ENCODE data around the gene TADA2B. TPM values are rescaled to one million over a fixed set of nuclear protein-coding genes. Genes with fewer than 3 reads are reported as not detected.

TADA2B gene
- total and polyA plus RNA-seq, 4 donors: 10.7 to 22.9 (median 17.6) TPM

DNA sequence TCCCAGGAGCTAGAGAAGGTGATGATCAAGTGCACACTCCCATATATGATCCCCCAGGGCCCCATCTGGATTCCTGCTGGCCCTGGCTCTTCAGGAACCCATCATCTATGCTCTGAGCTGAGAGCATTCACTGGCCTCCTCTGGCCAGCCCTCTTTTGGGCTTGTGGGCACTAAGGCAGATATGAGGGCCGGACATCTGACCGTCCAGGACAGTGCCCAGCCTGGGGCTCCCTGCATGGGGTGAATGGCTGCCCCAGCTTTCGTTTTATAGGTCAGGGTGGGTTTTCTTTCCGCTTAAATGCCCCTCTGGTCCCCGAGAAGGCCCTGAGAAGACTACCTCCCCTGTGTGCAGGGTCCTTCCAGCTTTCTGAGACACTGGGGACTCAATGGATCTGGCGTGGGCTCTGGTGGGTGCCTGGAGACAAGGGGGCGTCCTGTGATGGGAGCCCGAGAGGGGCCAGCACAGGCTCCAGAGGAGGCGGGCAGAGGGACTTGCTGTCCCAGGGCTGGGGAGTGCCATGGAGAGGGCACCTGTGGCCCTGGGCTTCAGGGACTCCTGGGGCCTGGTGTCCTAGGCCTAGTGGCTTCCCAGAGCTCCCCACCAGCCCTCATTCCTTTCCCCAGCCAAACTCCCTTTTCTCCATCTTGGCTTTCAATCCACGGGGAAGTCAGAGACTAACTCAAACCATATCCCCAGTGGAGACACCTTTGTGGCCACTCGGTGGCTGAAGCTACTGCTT, 64.2 kb downstream of the TADA2B start:
- DNase-seq (no peak), ATAC-seq (ENCODE audit: insufficient read depth, low FRiP score) (no peak)
- TF ChIP-seq, protein P1, sequence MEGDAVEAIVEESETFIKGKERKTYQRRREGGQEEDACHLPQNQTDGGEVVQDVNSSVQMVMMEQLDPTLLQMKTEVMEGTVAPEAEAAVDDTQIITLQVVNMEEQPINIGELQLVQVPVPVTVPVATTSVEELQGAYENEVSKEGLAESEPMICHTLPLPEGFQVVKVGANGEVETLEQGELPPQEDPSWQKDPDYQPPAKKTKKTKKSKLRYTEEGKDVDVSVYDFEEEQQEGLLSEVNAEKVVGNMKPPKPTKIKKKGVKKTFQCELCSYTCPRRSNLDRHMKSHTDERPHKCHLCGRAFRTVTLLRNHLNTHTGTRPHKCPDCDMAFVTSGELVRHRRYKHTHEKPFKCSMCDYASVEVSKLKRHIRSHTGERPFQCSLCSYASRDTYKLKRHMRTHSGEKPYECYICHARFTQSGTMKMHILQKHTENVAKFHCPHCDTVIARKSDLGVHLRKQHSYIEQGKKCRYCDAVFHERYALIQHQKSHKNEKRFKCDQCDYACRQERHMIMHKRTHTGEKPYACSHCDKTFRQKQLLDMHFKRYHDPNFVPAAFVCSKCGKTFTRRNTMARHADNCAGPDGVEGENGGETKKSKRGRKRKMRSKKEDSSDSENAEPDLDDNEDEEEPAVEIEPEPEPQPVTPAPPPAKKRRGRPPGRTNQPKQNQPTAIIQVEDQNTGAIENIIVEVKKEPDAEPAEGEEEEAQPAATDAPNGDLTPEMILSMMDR (IDR thresholded peaks at IDR 0.05; ENCODE audit: control extremely low read depth, extremely low read depth): no peak
- Histone ChIP-seq H3K9me3 (ENCODE audit: control insufficient read depth in 4 of 4, insufficient read depth in 3 of 4, low read length in 3 of 4) (peaks cover 0 to 3% (median 0%) of the 10 kb centered on the region in 4 donors), H3K4me3 (no peak overlapping the region), H3K36me3 (ENCODE audit: control insufficient read depth in 4 of 4, insufficient read depth in 4 of 4, low read length in 4 of 4) (no peaks in the 10 kb centered on the region), H3K27ac (ENCODE audit: low read depth in 1 of 2, low read length in 1 of 2) (no peak overlapping the region), H3K27me3 (ENCODE audit: control insufficient read depth in 3 of 3, insufficient read depth in 3 of 3, low read length in 2 of 3) (no peaks in the 10 kb centered on the region), H3K4me1 (ENCODE audit: control insufficient read depth in 5 of 5, insufficient read depth in 5 of 5, low read length in 5 of 5) (peaks cover 0 to 17% (median 0%) of the 10 kb centered on the region in 5 donors), H3K9ac (ENCODE audit: insufficient read depth in 1 of 2, low read length in 2 of 2) (no peak overlapping the region)
- WGBS, 2 donors: 87 to 91% methylated on average over 11 of the region's 11 CpGs

Other genes starting within 250 kb of the TADA2B start
- gene TBC1D14, start 133.5 kb upstream of the TADA2B start, total RNA-seq: 10 to 100 TPM; 34.2 to 60.1 TPM
- gene TBC1D14, start 133.5 kb upstream of the TADA2B start, polyA plus RNA-seq: 10 to 100 TPM; 15.1 to 58.6 TPM
- gene GRPEL1, start 24.7 kb downstream of the TADA2B start, total RNA-seq: 10 to 100 TPM; 13.9 to 30.1 TPM
- gene GRPEL1, start 24.7 kb downstream of the TADA2B start, polyA plus RNA-seq: 10 to 100 TPM; 28.5 to 39.1 TPM
- gene SORCS2, start 149.2 kb downstream of the TADA2B start, total RNA-seq: 1 to 10 TPM; 2.7 to 7.7 TPM
- gene SORCS2, start 149.2 kb downstream of the TADA2B start, polyA plus RNA-seq: 1 to 10 TPM; 2.2 to 2.3 TPM